Measurements from ENCODE around the gene GPR132. TPM values are rescaled to one million over a fixed set of nuclear protein-coding genes. Genes with fewer than 3 reads are reported as not detected.

GPR132 gene
- total and polyA plus RNA-seq, 9 of the 15 experiments (the other 6 are each of a cell fraction or from before 2014, with no cell fraction given), result 0.01 to 1.1 (median 0.25) TPM; not detected in 1

GRCh38 chr14:105043641-105044040 is 21.6 kb downstream of the GPR132 start:
- TF ChIP-seq EGR1 (conservative IDR thresholded peaks at IDR 0.05), result no peak
- peak; percentile 36; the same call in 1 of the 2 replicates for TF ChIP-seq SPI1 (IDR thresholded peaks at IDR 0.05; ENCODE audit: borderline replicate concordance, low read depth, low read length)
- peak; percentile 28; the same call in 1 of the 2 replicates for TF ChIP-seq ZNF24 (IDR thresholded peaks at IDR 0.05)
- Histone ChIP-seq H3K4me1 (replicated peaks in 1 of 2; ENCODE audit: control insufficient read depth in 2 of 2, insufficient read depth in 2 of 2, low read length in 2 of 2) (peaks cover 0 to 19% of the 10 kb centered on the region in 2 experiments; a peak in 2 of 5 replicates), H3K36me3 (ENCODE audit: control insufficient read depth, insufficient read depth, low read length) (no peaks in the 10 kb centered on the region), H3K4me3 (no peak overlapping the region), H3K9me1 (ENCODE audit: control insufficient read depth, insufficient read depth, low read length) (no peaks in the 10 kb centered on the region), H3K4me2 (ENCODE audit: insufficient read depth, low read length) (no peak overlapping the region), H2AFZ (ENCODE audit: low read depth, low read length) (no peak overlapping the region), H3K9me3 (replicated peaks; ENCODE audit: control insufficient read depth, insufficient read depth, low read depth, low read length) (no peaks in the 10 kb centered on the region), H4K20me1 (replicated peaks; ENCODE audit: control insufficient read depth, insufficient read depth, low read length) (no peaks in the 10 kb centered on the region), H3K27ac (ENCODE audit: extremely low read depth, low read depth, low read length) (no peak overlapping the region), H3K79me2 (ENCODE audit: control insufficient read depth, insufficient read depth, low read length) (no peaks in the 10 kb centered on the region), H3K9ac (ENCODE audit: insufficient read depth in 1 of 2, low read depth in 2 of 2, low read length in 2 of 2) (no peak overlapping the region; a peak in 1 of 4 replicates), H3K27me3 (ENCODE audit: control insufficient read depth in 2 of 2, insufficient read depth in 2 of 2, low read length in 2 of 2) (peaks cover 0 to 8% of the 10 kb centered on the region in 2 experiments; a peak in 4 of 5 replicates)
- BruUV-seq (replicated peaks), result no TSS peak
- ATAC-seq (no peak), FAIRE-seq (no peak), DNase-seq (ENCODE audit: extremely low read depth in 1 of 4, low spot score in 3 of 4) (peak in 1 of 4 experiments; percentile 1)
- ChIA-PET POLR2A (interaction anchor here (1.0 kb wide), 1 partner anchor 73 kb away, joined by 4 read pairs; no protein-coding TSS in a partner anchor), CTCF (ENCODE audit: low intra/inter-chr PET ratio) (interaction anchor here (1.6 kb wide), 1 partner anchor 68 kb away, joined by 8 read pairs; no protein-coding TSS in a partner anchor)
- in situ Hi-C loops (cut with MboI), result no loop called here
- intact Hi-C loops (cut with micrococcal nuclease), result no loop called here
- WGBS (ENCODE audit: insufficient coverage, low coverage, missing lambda C conversion rate), result 16% methylated on average over 6 of the region's 7 CpGs

GRCh38 chr14:105042813-105043212 is 22.4 kb downstream of the GPR132 start:
- ATAC-seq (no peak), DNase-seq (ENCODE audit: extremely low read depth in 1 of 4, low spot score in 3 of 4) (peak in 1 of 4 experiments; percentile 2), FAIRE-seq (no peak)
- ChIA-PET POLR2A (interaction anchor here (0.6 to 1.1 kb wide), 4 partner anchors 23 to 151 kb away, joined by 3 to 5 read pairs (median 4); no protein-coding TSS in a partner anchor), CTCF (ENCODE audit: low intra/inter-chr PET ratio) (interaction anchor here (1.0 to 1.6 kb wide), 2 partner anchors 65 to 67 kb away, joined by 3 to 8 read pairs; partner anchors contain the start of gene AHNAK2)
- intact Hi-C loops (cut with micrococcal nuclease) (no loop called here), in situ Hi-C loops (cut with MboI) (no loop called here)
- H3K27ac ChIP-seq (ENCODE audit: extremely low read depth, low read depth, low read length), result no peak overlapping the region
- BruUV-seq (replicated peaks), result no TSS peak
- TF ChIP-seq SP1 (CRISPR knock-in tag; IDR thresholded peaks at IDR 0.05) (no peak), ZNF77 (CRISPR knock-in tag; IDR thresholded peaks at IDR 0.05) (no peak), NFIX (CRISPR knock-in tag; IDR thresholded peaks at IDR 0.05; ENCODE audit: low read depth) (no peak), ZNF324 (CRISPR knock-in tag; IDR thresholded peaks at IDR 0.05) (no peak), XRCC3 (IDR thresholded peaks at IDR 0.05) (no peak)
- TF ChIP-seq, protein P1, sequence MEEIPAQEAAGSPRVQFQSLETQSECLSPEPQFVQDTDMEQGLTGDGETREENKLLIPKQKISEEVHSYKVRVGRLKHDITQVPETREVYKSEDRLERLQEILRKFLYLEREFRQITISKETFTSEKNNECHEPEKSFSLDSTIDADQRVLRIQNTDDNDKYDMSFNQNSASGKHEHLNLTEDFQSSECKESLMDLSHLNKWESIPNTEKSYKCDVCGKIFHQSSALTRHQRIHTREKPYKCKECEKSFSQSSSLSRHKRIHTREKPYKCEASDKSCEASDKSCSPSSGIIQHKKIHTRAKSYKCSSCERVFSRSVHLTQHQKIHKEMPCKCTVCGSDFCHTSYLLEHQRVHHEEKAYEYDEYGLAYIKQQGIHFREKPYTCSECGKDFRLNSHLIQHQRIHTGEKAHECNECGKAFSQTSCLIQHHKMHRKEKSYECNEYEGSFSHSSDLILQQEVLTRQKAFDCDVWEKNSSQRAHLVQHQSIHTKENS (CRISPR knock-in tag; IDR thresholded peaks at IDR 0.05), result no peak
- no peaks in the 10 kb centered on the region for H3K9me3 ChIP-seq (replicated peaks; ENCODE audit: control insufficient read depth, insufficient read depth, low read depth, low read length)
- H3K4me3 ChIP-seq, result no peak overlapping the region
- peaks cover 0 to 19% of the 10 kb centered on the region in 2 experiments; a peak in 2 of 5 replicates for H3K4me1 ChIP-seq (replicated peaks in 1 of 2; ENCODE audit: control insufficient read depth in 2 of 2, insufficient read depth in 2 of 2, low read length in 2 of 2)
- H3K9me1 ChIP-seq (ENCODE audit: control insufficient read depth, insufficient read depth, low read length), result no peaks in the 10 kb centered on the region
- H3K27me3 ChIP-seq (ENCODE audit: control insufficient read depth in 2 of 2, insufficient read depth in 2 of 2, low read length in 2 of 2), result peaks cover 0 to 8% of the 10 kb centered on the region in 2 experiments; a peak in 4 of 5 replicates
- no peaks in the 10 kb centered on the region for H3K36me3 ChIP-seq (ENCODE audit: control insufficient read depth, insufficient read depth, low read length)
- no peaks in the 10 kb centered on the region for H4K20me1 ChIP-seq (replicated peaks; ENCODE audit: control insufficient read depth, insufficient read depth, low read length)
- no peaks in the 10 kb centered on the region for H3K79me2 ChIP-seq (ENCODE audit: control insufficient read depth, insufficient read depth, low read length)
- no peak overlapping the region for H3K4me2 ChIP-seq (ENCODE audit: insufficient read depth, low read length)
- H3K9ac ChIP-seq (ENCODE audit: insufficient read depth in 1 of 2, low read depth in 2 of 2, low read length in 2 of 2), result peak overlapping the region in 1 of 2 experiments; percentile 52; a peak in 2 of 4 replicates
- H2AFZ ChIP-seq (ENCODE audit: low read depth, low read length), result no peak overlapping the region
- 23% methylated on average over 17 of the region's 17 CpGs for WGBS (ENCODE audit: insufficient coverage, low coverage, missing lambda C conversion rate)

Data from K562 (cell line).